Mesenchymal stem cell (in vitro differentiated cells and primary cell): ENCODE data around the gene CLASP1.
A peak's percentile ranks its signal among the peaks of the same experiment; 100 is the strongest.

Experiments used
- DNase-seq: peaks from one replicate; pipeline ENCODE4 v3.0.0-alpha.2; 2013
- H2AFZ ChIP-seq: one replicate; pipeline ENCODE4 v1.6.1; 2013; ENCODE audit warnings: low read depth, mild to moderate bottlenecking, control low read depth, inconsistent platforms, low read length, moderate library complexity
- H2AK5ac ChIP-seq: 2 replicates; pipeline ENCODE4 v1.6.1; 2013; ENCODE audit warnings: low read length, moderate library complexity, mild to moderate bottlenecking, inconsistent platforms; ENCODE audit not compliant: severe bottlenecking
- H2BK120ac ChIP-seq: one replicate; pipeline ENCODE4 v1.6.1; 2013; ENCODE audit warnings: low read depth, mild to moderate bottlenecking, inconsistent platforms, low read length, moderate library complexity
- H2BK12ac ChIP-seq, 2 experiments: one replicate each; pipeline ENCODE4 v1.6.1; 2013; ENCODE audit warnings: inconsistent platforms in 2 of 2, low read length in 2 of 2, mild to moderate bottlenecking in 2 of 2, moderate library complexity in 2 of 2, control low read depth in 1 of 2
- H2BK15ac ChIP-seq: one replicate; pipeline ENCODE4 v1.6.1; 2013; ENCODE audit warnings: mild to moderate bottlenecking, low read depth, inconsistent platforms; ENCODE audit not compliant: poor library complexity, severe bottlenecking
- H2BK5ac ChIP-seq: 2 replicates; pipeline ENCODE4 v1.6.1; 2013; ENCODE audit warnings: low read depth, mild to moderate bottlenecking, low read length, control low read depth, inconsistent platforms; ENCODE audit not compliant: poor library complexity, severe bottlenecking
- H3K14ac ChIP-seq, 2 experiments: one replicate each; pipeline ENCODE4 v1.6.1; 2013; ENCODE audit warnings: inconsistent platforms in 2 of 2, low read length in 2 of 2, control low read depth in 1 of 2, mild to moderate bottlenecking in 1 of 2, moderate library complexity in 1 of 2
- H3K18ac ChIP-seq, 2 experiments: one replicate each; pipeline ENCODE4 v1.6.1; 2013; ENCODE audit warnings: inconsistent platforms in 2 of 2, low read length in 2 of 2, control low read depth in 1 of 2, low read depth in 1 of 2, mild to moderate bottlenecking in 1 of 2
- H3K23ac ChIP-seq, 2 experiments: one replicate each; pipeline ENCODE4 v1.6.1; 2013; ENCODE audit warnings: inconsistent platforms in 2 of 2, low read length in 2 of 2, mild to moderate bottlenecking in 2 of 2, moderate library complexity in 2 of 2, control low read depth in 1 of 2
- H3K27ac ChIP-seq: 2 replicates; pipeline ENCODE4 v1.5.1; 2013; ENCODE audit warnings: mild to moderate bottlenecking, moderate library complexity, low read length, control low read depth, inconsistent platforms; ENCODE audit not compliant: poor library complexity, severe bottlenecking
- H3K27me3 ChIP-seq, 2 experiments: 2 replicates each; pipeline versions ENCODE4 v1.6.1 to v1.7.0; 2013; ENCODE audit warnings: low read length in 2 of 2, mild to moderate bottlenecking in 2 of 2, moderate library complexity in 2 of 2, control low read depth in 1 of 2, inconsistent platforms in 1 of 2; ENCODE audit not compliant: control insufficient read depth in 1 of 2, insufficient read depth in 1 of 2
- H3K36me3 ChIP-seq, 2 experiments: 2 replicates each; pipeline versions ENCODE4 v1.6.1 to v1.7.0; 2013; ENCODE audit warnings: low read length in 2 of 2, control low read depth in 1 of 2, inconsistent platforms in 1 of 2, low read depth in 1 of 2, mild to moderate bottlenecking in 1 of 2; ENCODE audit not compliant: insufficient read depth in 2 of 2, control insufficient read depth in 1 of 2
- H3K4ac ChIP-seq, 2 experiments: one replicate each; pipeline ENCODE4 v1.6.1; 2013; ENCODE audit warnings: inconsistent platforms in 2 of 2, low read length in 2 of 2, mild to moderate bottlenecking in 2 of 2, moderate library complexity in 2 of 2, control low read depth in 1 of 2, low read depth in 1 of 2
- H3K4me1 ChIP-seq: 2 replicates; pipeline ENCODE4 v1.6.1; 2013; ENCODE audit warnings: low read depth, low read length, control low read depth; ENCODE audit not compliant: control insufficient read depth, insufficient read depth
- H3K4me2 ChIP-seq: 2 replicates; pipeline ENCODE4 v1.6.1; 2013; ENCODE audit warnings: low read length, mild to moderate bottlenecking, inconsistent platforms; ENCODE audit not compliant: poor library complexity, severe bottlenecking
- H3K4me3 ChIP-seq, 2 experiments: 2 replicates each; pipeline versions ENCODE4 v1.5.1 to v1.7.0; 2013; ENCODE audit warnings: low read length in 2 of 2, mild to moderate bottlenecking in 2 of 2, control low read depth in 1 of 2, low read depth in 1 of 2; ENCODE audit not compliant: insufficient read depth in 1 of 2
- H3K79me1 ChIP-seq: replicated peaks from 2 replicates; pipeline ENCODE4 v1.6.1; 2013; ENCODE audit warnings: mild to moderate bottlenecking, control low read depth, low read length, inconsistent platforms; ENCODE audit not compliant: poor library complexity, severe bottlenecking
- H3K9ac ChIP-seq: 2 replicates; pipeline ENCODE4 v1.7.0; 2013; ENCODE audit warnings: mild to moderate bottlenecking, low read length, moderate library complexity
- H3K9me3 ChIP-seq: 2 replicates; pipeline ENCODE4 v1.7.0; 2013; ENCODE audit warnings: mild to moderate bottlenecking, low read length; ENCODE audit not compliant: control insufficient read depth
- H4K8ac ChIP-seq: one replicate; pipeline ENCODE4 v1.6.1; 2013; ENCODE audit warnings: inconsistent platforms, mild to moderate bottlenecking, low read length, moderate library complexity
- H4K91ac ChIP-seq: one replicate; pipeline ENCODE4 v1.6.1; 2013; ENCODE audit warnings: mild to moderate bottlenecking, low read length, inconsistent platforms
- WGBS: methylation state at CpG from one replicate; pipeline ENCODE4 v1.1.7; 2013; ENCODE audit warnings: mixed read lengths; 5-methylcytosine and 5-hydroxymethylcytosine counted together

Gene CLASP1

DNA sequence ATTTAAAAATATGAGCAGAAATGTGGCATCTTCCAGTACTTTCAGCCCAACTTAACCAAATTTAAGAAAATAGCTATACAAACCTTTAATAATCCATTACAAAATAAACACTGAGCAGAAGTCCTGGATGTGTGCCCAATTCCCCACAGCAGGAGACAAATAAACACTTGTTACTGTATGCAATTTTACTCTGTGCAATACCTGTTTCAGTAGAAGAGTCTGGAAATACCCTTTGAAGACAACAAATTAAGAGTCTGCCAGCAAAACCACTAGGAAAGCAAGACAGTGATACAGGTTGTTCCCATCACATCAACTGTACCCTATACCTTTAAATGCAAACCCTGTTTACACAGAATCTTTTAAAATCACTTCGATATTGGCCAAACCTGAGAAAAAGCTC is 160.0 kb downstream of the CLASP1 start:
- H3K9me3 ChIP-seq, result no peaks in the 10 kb centered on the region
- H3K4me2 ChIP-seq, result no peak overlapping the region
- H3K4ac ChIP-seq, result no peak overlapping the region
- no peak overlapping the region for H3K9ac ChIP-seq
- H2BK120ac ChIP-seq, result no peak overlapping the region
- DNase-seq, result peak; percentile 36
- no peak overlapping the region for H2BK12ac ChIP-seq
- no peak overlapping the region for H3K14ac ChIP-seq
- H3K4me1 ChIP-seq, result peaks cover 3% of the 10 kb centered on the region
- no peak overlapping the region for H3K18ac ChIP-seq
- no peak overlapping the region for H4K91ac ChIP-seq
- peaks cover 18% of the 10 kb centered on the region for H3K79me1 ChIP-seq
- no peak overlapping the region for H2AFZ ChIP-seq
- H3K36me3 ChIP-seq, result peaks cover 0 to under 1% of the 10 kb centered on the region in 2 experiments
- no peak overlapping the region for H4K8ac ChIP-seq
- no peak overlapping the region for H3K27ac ChIP-seq
- H3K4me3 ChIP-seq, result no peak overlapping the region
- H3K27me3 ChIP-seq, result no peaks in the 10 kb centered on the region
- H3K23ac ChIP-seq, result no peak overlapping the region
- no peak overlapping the region for H2AK5ac ChIP-seq
- H2BK15ac ChIP-seq, result no peak overlapping the region
- no peak overlapping the region for H2BK5ac ChIP-seq
- no CpG with 5 or more reads among the region's 1 CpG for WGBS

DNA sequence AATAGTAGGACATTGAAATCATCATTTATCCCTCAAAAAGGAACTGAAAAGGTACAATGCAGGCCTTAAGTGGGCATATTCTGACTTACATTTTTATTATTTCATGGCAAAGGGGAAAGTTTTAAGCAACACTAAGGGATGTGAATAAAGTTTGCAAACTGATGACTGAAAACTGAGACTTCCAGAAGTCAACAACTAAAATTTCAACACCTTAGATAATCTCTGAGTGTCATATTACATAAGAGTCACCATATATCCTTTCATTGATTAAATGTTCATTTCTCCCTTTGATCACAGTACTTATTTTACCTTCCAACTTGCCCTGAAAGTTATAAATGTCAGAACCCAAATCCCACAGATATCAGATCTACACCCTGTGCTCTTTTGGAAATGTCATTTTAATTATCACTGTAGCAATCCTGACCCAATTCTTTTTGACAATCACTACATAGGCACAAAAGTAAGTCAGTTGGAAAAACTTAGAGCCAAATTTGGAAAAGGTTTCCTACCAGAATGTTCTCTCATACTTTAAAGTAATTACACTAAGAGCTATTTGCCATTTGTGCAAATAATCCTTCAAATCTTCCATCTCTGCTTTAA is 163.0 kb downstream of the CLASP1 start:
- Histone ChIP-seq H3K79me1 (peaks cover 32% of the 10 kb centered on the region), H2BK120ac (no peak overlapping the region), H2BK12ac (no peak overlapping the region), H4K91ac (no peak overlapping the region), H3K27ac (no peak overlapping the region), H3K4me3 (no peak overlapping the region), H3K4me2 (no peak overlapping the region), H4K8ac (no peak overlapping the region), H3K4me1 (peaks cover 8% of the 10 kb centered on the region), H3K23ac (no peak overlapping the region), H2AK5ac (no peak overlapping the region), H3K27me3 (no peaks in the 10 kb centered on the region), H3K9ac (no peak overlapping the region), H3K4ac (no peak overlapping the region), H3K9me3 (no peaks in the 10 kb centered on the region), H2BK5ac (no peak overlapping the region), H2BK15ac (no peak overlapping the region), H3K18ac (no peak overlapping the region), H3K14ac (no peak overlapping the region), H2AFZ (no peak overlapping the region), H3K36me3 (peaks cover 8 to 9% of the 10 kb centered on the region in 2 experiments)
- no peak for DNase-seq

DNA sequence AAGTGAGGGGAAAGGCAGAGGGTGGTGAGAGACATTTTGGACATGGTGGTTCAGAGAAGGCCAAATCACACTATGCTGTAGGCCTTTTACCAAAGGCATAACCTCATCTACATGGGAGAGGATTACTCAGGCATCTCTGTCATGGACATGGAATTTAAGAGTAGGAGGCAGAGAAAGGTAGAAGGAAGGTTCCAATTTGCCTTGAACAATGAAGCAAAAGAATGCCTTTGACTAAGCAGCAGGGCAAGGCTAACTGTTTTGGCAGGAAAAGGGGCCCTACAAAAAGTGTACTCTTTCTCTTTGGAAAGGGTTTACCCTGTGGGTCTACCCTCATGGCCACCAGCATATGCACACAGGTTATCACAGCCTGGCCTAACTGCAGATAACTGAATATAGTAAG is 164.2 kb downstream of the CLASP1 start:
- H3K23ac ChIP-seq, result no peak overlapping the region
- H2AFZ ChIP-seq, result no peak overlapping the region
- DNase-seq, result no peak
- H2AK5ac ChIP-seq, result no peak overlapping the region
- H3K9ac ChIP-seq, result peak overlapping the region; percentile 61
- no peak overlapping the region for H3K18ac ChIP-seq
- no peak overlapping the region for H3K4me3 ChIP-seq
- peaks cover 35% of the 10 kb centered on the region for H3K79me1 ChIP-seq
- H2BK120ac ChIP-seq, result no peak overlapping the region
- H2BK12ac ChIP-seq, result no peak overlapping the region
- peak overlapping the region; percentile 17 for H3K27ac ChIP-seq
- H3K4me1 ChIP-seq, result peaks cover 8% of the 10 kb centered on the region
- H3K4ac ChIP-seq, result no peak overlapping the region
- no peaks in the 10 kb centered on the region for H3K9me3 ChIP-seq
- no peak overlapping the region for H4K8ac ChIP-seq
- no peak overlapping the region for H2BK15ac ChIP-seq
- H2BK5ac ChIP-seq, result no peak overlapping the region
- no peak overlapping the region for H3K4me2 ChIP-seq
- no peak overlapping the region for H3K14ac ChIP-seq
- H3K27me3 ChIP-seq, result no peaks in the 10 kb centered on the region
- H3K36me3 ChIP-seq, result peaks cover 8 to 9% of the 10 kb centered on the region in 2 experiments
- no peak overlapping the region for H4K91ac ChIP-seq

DNA sequence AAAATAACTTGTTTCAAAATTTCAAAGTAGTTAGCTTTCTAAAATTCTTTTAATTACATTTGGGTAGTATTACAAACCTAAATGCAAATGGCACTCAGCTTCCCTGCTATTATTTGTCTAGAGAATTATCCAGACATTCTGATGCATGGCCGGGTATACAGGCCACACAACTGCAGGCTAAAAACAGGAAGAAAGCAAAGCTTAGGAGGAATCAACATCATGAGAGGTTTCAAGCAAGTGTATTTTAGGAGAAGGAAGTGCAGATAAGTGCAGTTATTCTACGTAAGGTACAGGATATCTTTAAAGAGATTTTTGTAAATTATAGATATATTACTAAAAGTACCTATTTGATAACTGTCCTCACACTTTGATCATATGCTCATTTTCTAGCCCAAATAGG is 165.4 kb downstream of the CLASP1 start:
- Histone ChIP-seq H2BK120ac (no peak overlapping the region), H3K23ac (no peak overlapping the region), H3K9ac (no peak overlapping the region), H3K27ac (no peak overlapping the region), H3K36me3 (peaks cover 8 to 9% of the 10 kb centered on the region in 2 experiments), H2BK15ac (no peak overlapping the region), H3K14ac (no peak overlapping the region), H4K91ac (no peak overlapping the region), H2BK12ac (no peak overlapping the region), H3K4me1 (peaks cover 8% of the 10 kb centered on the region), H3K4me3 (no peak overlapping the region), H3K79me1 (peaks cover 37% of the 10 kb centered on the region), H3K27me3 (no peaks in the 10 kb centered on the region), H2AK5ac (no peak overlapping the region), H4K8ac (no peak overlapping the region), H3K9me3 (no peaks in the 10 kb centered on the region), H3K4me2 (no peak overlapping the region), H2AFZ (no peak overlapping the region), H3K4ac (no peak overlapping the region), H3K18ac (no peak overlapping the region), H2BK5ac (no peak overlapping the region)
- DNase-seq, result no peak
- 92% methylated on average over 1 of the region's 2 CpGs for WGBS
